Hematopoietic multipotent progenitor cell (in vitro differentiated cells): ENCODE measurements around the gene NATD1. TPM values are rescaled to one million over a fixed set of nuclear protein-coding genes. Genes with fewer than 3 reads are reported as not detected.
A peak's percentile ranks its signal among the peaks of the same experiment; 100 is the strongest.

ENCODE experiments used
- DNase-seq, 3 donors: peaks; one replicate each; pipeline ENCODE4 v3.0.0-alpha.2; 2011 to 2015; ENCODE audit warnings: low read depth in 2 of 3, low spot score in 2 of 3
- total RNA-seq: library from RNA; depleted of rRNA; stranded (reverse); fragments of >200 nt; gene quantifications from one replicate; pipeline ENCODE4 v1.2.3, GENCODE V29; 2012

NATD1 gene
- 8.6 TPM for total RNA-seq

GRCh38 chr17:21252796-21253645 lies at the start of gene NATD1:
Gene NATD1, minus strand, starts transcription at chr17:21253410. Its CDS starts 146 bp downstream, at chr17:21253264.
- DNase-seq = peak; percentile 68 to 86 (median 85)

GRCh38 chr17:21301593-21302550 lies 48.7 kb upstream of the NATD1 start:
- no peak for DNase-seq

- no peak for DNase-seq
These were observed 47.7 kb upstream of the NATD1 start for GRCh38 chr17:21300601-21301571.

- DNase-seq = no peak
These were observed 46.9 kb upstream of the NATD1 start for GRCh38 chr17:21299981-21300600.

GRCh38 chr17:21298983-21299519 lies 45.8 kb upstream of the NATD1 start:
- DNase-seq = no peak

GRCh38 chr17:21298056-21298982 lies 45.1 kb upstream of the NATD1 start:
- DNase-seq = no peak

- no peak for DNase-seq
These were observed 44.4 kb upstream of the NATD1 start for GRCh38 chr17:21297597-21297996.

- DNase-seq = no peak
These were observed 43.9 kb upstream of the NATD1 start for GRCh38 chr17:21297026-21297520.

- peak in 1 of 3 donors; percentile 57 for DNase-seq
These were observed 43.2 kb upstream of the NATD1 start for GRCh38 chr17:21296097-21297025.

GRCh38 chr17:21295036-21295952 lies 42.1 kb upstream of the NATD1 start:
- DNase-seq = peak in 2 of 3 donors; percentile 48 to 75

GRCh38 chr17:21294321-21295035 lies 41.3 kb upstream of the NATD1 start:
- no peak for DNase-seq

- no peak for DNase-seq
These were observed 40.6 kb upstream of the NATD1 start for GRCh38 chr17:21293831-21294210.

GRCh38 chr17:21292867-21293830 lies 39.9 kb upstream of the NATD1 start:
- DNase-seq = no peak

GRCh38 chr17:21291862-21292261 lies 38.7 kb upstream of the NATD1 start:
- no peak for DNase-seq
